Ishikawa (cell line): Measurements from ENCODE around the gene MRPL54.

ENCODE experiments used
- CEBPB ChIP-seq: IDR thresholded peaks from 2 replicates; pipeline ENCODE4 v1.6.1; 2012
- EGR1 ChIP-seq: IDR thresholded peaks from 2 replicates; pipeline ENCODE4 v1.6.1; 2012
- EP300 ChIP-seq: IDR thresholded peaks from 2 replicates; pipeline ENCODE4 v1.6.1; 2012; ENCODE audit warnings: borderline replicate concordance
- NFIC ChIP-seq: IDR thresholded peaks from 2 replicates; pipeline ENCODE4 v1.6.1; 2012
- RAD21 ChIP-seq: IDR thresholded peaks from 2 replicates; pipeline ENCODE4 v1.6.1; 2012; ENCODE audit warnings: low read depth
- TAF1 ChIP-seq: IDR thresholded peaks from 2 replicates; pipeline ENCODE4 v1.6.1; 2012; ENCODE audit warnings: low read depth, mild to moderate bottlenecking
- TCF12 ChIP-seq: IDR thresholded peaks from 2 replicates; pipeline ENCODE4 v1.6.1; 2012; ENCODE audit warnings: low read depth
- TEAD4 ChIP-seq: IDR thresholded peaks from 2 replicates; pipeline ENCODE4 v1.6.1; 2012
- YY1 ChIP-seq: IDR thresholded peaks from 2 replicates; pipeline ENCODE4 v1.6.1; 2012; ENCODE audit warnings: low read depth
- ZBTB7A ChIP-seq: IDR thresholded peaks from 2 replicates; pipeline ENCODE4 v1.6.1; 2012; ENCODE audit warnings: low read depth
- TF ChIP-seq, protein P1 (sequence below): IDR thresholded peaks from 2 replicates; pipeline ENCODE4 v1.6.1; 2012; ENCODE audit warnings: low read depth, mild to moderate bottlenecking
- TF ChIP-seq, protein P2 (sequence below): IDR thresholded peaks from 2 replicates; pipeline ENCODE4 v1.6.1; 2012
- TF ChIP-seq, protein P3 (sequence below): IDR thresholded peaks from 2 replicates; pipeline ENCODE4 v1.6.1; 2012

DNA sequence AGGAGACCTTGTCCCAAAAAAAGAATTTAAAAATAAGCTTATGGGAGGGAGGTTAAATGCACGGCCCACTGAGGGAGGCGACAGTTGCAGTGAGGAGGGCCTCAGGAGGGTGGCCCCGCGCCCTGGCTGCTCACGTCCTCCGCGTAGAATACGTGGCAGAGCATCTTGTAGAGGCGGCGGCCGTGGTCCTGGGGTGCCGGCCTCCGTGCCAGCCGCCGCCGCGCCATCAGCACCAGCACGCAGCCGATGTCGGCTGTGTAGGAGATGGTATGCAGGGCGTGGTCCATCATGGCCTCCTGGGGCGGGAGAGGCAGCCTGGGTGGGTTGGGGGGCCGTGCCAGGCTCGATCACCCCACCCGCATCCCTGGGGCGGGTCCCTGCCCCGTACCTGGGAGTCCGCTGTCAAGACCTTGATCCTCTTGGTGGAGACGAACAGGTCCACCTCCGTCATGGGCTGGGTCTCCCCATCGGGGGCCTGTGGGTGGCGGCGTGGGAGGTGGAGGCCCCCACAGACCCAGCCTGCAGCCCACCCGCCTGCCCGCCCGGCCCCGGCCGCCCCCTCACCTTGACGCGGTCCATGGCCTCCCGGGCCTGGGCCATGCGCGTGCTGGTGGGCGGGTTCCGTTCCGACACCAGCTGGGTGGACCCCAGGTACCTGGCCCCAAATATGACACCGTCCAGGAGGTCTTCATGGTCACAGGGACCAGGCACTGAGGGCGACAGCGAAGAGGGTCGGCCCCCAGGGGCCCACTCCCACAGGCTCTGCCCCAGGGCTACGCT, 8.7 kb upstream of the MRPL54 start:
- no peak for TF ChIP-seq NFIC
- no peak for TF ChIP-seq CEBPB
- TF ChIP-seq, protein P1, sequence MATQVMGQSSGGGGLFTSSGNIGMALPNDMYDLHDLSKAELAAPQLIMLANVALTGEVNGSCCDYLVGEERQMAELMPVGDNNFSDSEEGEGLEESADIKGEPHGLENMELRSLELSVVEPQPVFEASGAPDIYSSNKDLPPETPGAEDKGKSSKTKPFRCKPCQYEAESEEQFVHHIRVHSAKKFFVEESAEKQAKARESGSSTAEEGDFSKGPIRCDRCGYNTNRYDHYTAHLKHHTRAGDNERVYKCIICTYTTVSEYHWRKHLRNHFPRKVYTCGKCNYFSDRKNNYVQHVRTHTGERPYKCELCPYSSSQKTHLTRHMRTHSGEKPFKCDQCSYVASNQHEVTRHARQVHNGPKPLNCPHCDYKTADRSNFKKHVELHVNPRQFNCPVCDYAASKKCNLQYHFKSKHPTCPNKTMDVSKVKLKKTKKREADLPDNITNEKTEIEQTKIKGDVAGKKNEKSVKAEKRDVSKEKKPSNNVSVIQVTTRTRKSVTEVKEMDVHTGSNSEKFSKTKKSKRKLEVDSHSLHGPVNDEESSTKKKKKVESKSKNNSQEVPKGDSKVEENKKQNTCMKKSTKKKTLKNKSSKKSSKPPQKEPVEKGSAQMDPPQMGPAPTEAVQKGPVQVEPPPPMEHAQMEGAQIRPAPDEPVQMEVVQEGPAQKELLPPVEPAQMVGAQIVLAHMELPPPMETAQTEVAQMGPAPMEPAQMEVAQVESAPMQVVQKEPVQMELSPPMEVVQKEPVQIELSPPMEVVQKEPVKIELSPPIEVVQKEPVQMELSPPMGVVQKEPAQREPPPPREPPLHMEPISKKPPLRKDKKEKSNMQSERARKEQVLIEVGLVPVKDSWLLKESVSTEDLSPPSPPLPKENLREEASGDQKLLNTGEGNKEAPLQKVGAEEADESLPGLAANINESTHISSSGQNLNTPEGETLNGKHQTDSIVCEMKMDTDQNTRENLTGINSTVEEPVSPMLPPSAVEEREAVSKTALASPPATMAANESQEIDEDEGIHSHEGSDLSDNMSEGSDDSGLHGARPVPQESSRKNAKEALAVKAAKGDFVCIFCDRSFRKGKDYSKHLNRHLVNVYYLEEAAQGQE, result no peak
- TF ChIP-seq EGR1, result no peak
- no peak for TF ChIP-seq EP300
- no peak for TF ChIP-seq RAD21
- TF ChIP-seq YY1, result no peak
- TF ChIP-seq, protein P2, sequence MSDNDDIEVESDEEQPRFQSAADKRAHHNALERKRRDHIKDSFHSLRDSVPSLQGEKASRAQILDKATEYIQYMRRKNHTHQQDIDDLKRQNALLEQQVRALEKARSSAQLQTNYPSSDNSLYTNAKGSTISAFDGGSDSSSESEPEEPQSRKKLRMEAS, result no peak
- no peak for TF ChIP-seq TCF12
- TF ChIP-seq TEAD4, result no peak
- TF ChIP-seq, protein P3, sequence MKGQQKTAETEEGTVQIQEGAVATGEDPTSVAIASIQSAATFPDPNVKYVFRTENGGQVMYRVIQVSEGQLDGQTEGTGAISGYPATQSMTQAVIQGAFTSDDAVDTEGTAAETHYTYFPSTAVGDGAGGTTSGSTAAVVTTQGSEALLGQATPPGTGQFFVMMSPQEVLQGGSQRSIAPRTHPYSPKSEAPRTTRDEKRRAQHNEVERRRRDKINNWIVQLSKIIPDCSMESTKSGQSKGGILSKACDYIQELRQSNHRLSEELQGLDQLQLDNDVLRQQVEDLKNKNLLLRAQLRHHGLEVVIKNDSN, result no peak
- TF ChIP-seq ZBTB7A, result no peak
- TF ChIP-seq TAF1, result no peak
